B cell (primary cell): ENCODE data around the gene HTRA2. TPM values are rescaled to one million over a fixed set of nuclear protein-coding genes. Genes with fewer than 3 reads are reported as not detected.

Source experiments
- ATAC-seq: fragments of 200-7000 bp; cut with Tn5 transposase; one replicate; pipeline ENCODE4 v1.10.0; 2021; ENCODE audit warnings: low read depth, mild to moderate bottlenecking, moderate number of reproducible peaks, moderate library complexity
- CTCF ChIA-PET: fragments of 350-600 bp; sonication (Branson Sonifier 250); formaldehyde crosslinking; loops from one replicate; lab custom pipeline; 2021; ENCODE audit warnings: antibody characterized with exemption, inconsistent platforms; lab: Charles Lee
- POLR2A ChIA-PET: fragments of 350-600 bp; sonication (Branson Sonifier 250); formaldehyde crosslinking; loops from one replicate; lab custom pipeline; 2021; ENCODE audit warnings: antibody characterized with exemption; lab: Charles Lee
- DNase-seq: peaks from one replicate; pipeline ENCODE4 v3.0.0; 2013
- H2AFZ ChIP-seq: 2 replicates; pipeline ENCODE4 v1.6.1; 2012; ENCODE audit warnings: mild to moderate bottlenecking, low read depth, low read length; ENCODE audit not compliant: insufficient read depth, poor library complexity, severe bottlenecking
- H3K27ac ChIP-seq, 2 donors: 1 replicate in 1 of 2; 2 replicates in 1 of 2; pipeline ENCODE4 v1.5.1; 2012 to 2013; ENCODE audit warnings: low read length in 2 of 2, mild to moderate bottlenecking in 2 of 2, moderate library complexity in 1 of 2
- H3K27me3 ChIP-seq, 4 experiments: fragments of 200-600 bp in 1 of 4; sonication (generic) in 1 of 4; replicated peaks in 1 of 4; 1 replicate in 2 of 4; 2 replicates in 2 of 4; pipeline versions ENCODE4 v1.6.1 to v1.7.0; 2013 to 2016; ENCODE audit warnings: low read length in 3 of 4, mild to moderate bottlenecking in 2 of 4, mixed read lengths in 1 of 4, moderate library complexity in 1 of 4; ENCODE audit not compliant: insufficient read depth in 4 of 4, control insufficient read depth in 3 of 4; ENCODE audit errors: control extremely low read depth in 1 of 4
- H3K36me3 ChIP-seq, 2 experiments: replicated peaks in 1 of 2; 1 replicate in 1 of 2; 2 replicates in 1 of 2; pipeline versions ENCODE4 v1.6.1 to v1.7.1; 2013; ENCODE audit warnings: low read length in 1 of 2; ENCODE audit not compliant: insufficient read depth in 2 of 2, control insufficient read depth in 1 of 2; ENCODE audit errors: control extremely low read depth in 1 of 2, extremely low read depth in 1 of 2
- H3K4me1 ChIP-seq, 2 donors: fragments of 200-600 bp in 1 of 2; sonication (generic) in 1 of 2; 1 replicate in 1 of 2; 2 replicates in 1 of 2; pipeline versions ENCODE4 v1.5.1 to v1.6.1; 2013 to 2017; ENCODE audit warnings: low read length in 2 of 2; ENCODE audit not compliant: control insufficient read depth in 2 of 2, insufficient read depth in 2 of 2
- H3K4me2 ChIP-seq: replicated peaks from 2 replicates; pipeline ENCODE3; 2012; ENCODE audit warnings: mild to moderate bottlenecking, low read depth, low read length; ENCODE audit not compliant: poor library complexity, severe bottlenecking
- H3K4me3 ChIP-seq, 5 experiments: fragments of 200-600 bp in 1 of 5; sonication (generic) in 1 of 5; 1 replicate in 3 of 5; 2 replicates in 2 of 5; pipeline versions ENCODE4 v1.5.1 to v1.7.0; 2011 to 2016; ENCODE audit warnings: low read length in 4 of 5, mild to moderate bottlenecking in 4 of 5, low read depth in 2 of 5, control low read depth in 1 of 5, moderate library complexity in 1 of 5; ENCODE audit not compliant: insufficient read depth in 1 of 5; ENCODE audit errors: control extremely low read depth in 1 of 5, extremely low read depth in 1 of 5
- H3K79me2 ChIP-seq: fragments of 200-600 bp; sonication (generic); one replicate; pipeline ENCODE4 v1.6.0; 2016; ENCODE audit warnings: low read length; ENCODE audit not compliant: control insufficient read depth, insufficient read depth
- H3K9ac ChIP-seq: fragments of 200-600 bp; sonication (generic); 2 replicates; pipeline ENCODE4 v1.6.1; 2017; ENCODE audit warnings: mild to moderate bottlenecking, low read length, moderate library complexity
- H3K9me3 ChIP-seq, 3 donors: one replicate each; pipeline versions ENCODE4 v1.6.1 to v1.7.1; 2013; ENCODE audit warnings: low read length in 2 of 3; ENCODE audit not compliant: control insufficient read depth in 2 of 3, insufficient read depth in 1 of 3; ENCODE audit errors: control extremely low read depth in 1 of 3
- H4K20me1 ChIP-seq: 2 replicates; pipeline ENCODE4 v1.6.0; 2012; ENCODE audit warnings: mild to moderate bottlenecking, low read length; ENCODE audit not compliant: insufficient read depth, control insufficient read depth, poor library complexity, severe bottlenecking
- H3K27ac Mint-ChIP-seq: one replicate; pipeline ENCODE4 v1.8.0; 2021; ENCODE audit warnings: mixed read lengths
- H3K27me3 Mint-ChIP-seq: one replicate; pipeline ENCODE4 v1.8.0; 2021; ENCODE audit warnings: mixed read lengths
- H3K4me1 Mint-ChIP-seq: one replicate; pipeline ENCODE4 v1.8.0; 2021; ENCODE audit warnings: mixed read lengths
- H3K4me3 Mint-ChIP-seq: one replicate; pipeline ENCODE4 v1.8.0; 2021; ENCODE audit warnings: mixed read lengths
- H3K9me3 Mint-ChIP-seq: one replicate; pipeline ENCODE4 v1.8.0; 2022; ENCODE audit warnings: mixed read lengths; ENCODE audit not compliant: insufficient read depth
- CTCF ChIP-seq: fragments of 200-600 bp; IDR thresholded peaks from one replicate; pipeline ENCODE4 v1.8.0; 2022; ENCODE audit warnings: antibody characterized with exemption, mild to moderate bottlenecking
- EZH2 ChIP-seq: IDR thresholded peaks from 2 replicates; pipeline ENCODE4 v1.6.1; 2012; ENCODE audit warnings: borderline replicate concordance, low read depth, mild to moderate bottlenecking, moderate library complexity, low read length; ENCODE audit not compliant: insufficient read depth, poor library complexity, severe bottlenecking
- WGBS: methylation state at CpG from one replicate; pipeline ENCODE4 v1.1.5; 2013; ENCODE audit warnings: missing lambda C conversion rate; ENCODE audit not compliant: insufficient coverage; 5-methylcytosine and 5-hydroxymethylcytosine counted together
- intact Hi-C: fragments of 100-400 bp; cut with micrococcal nuclease; formaldehyde crosslinking; loops from one replicate; pipeline ENCODE4 v1.10.0; 2022
- polyA plus RNA-seq: library from polyadenylated mRNA; depleted of rRNA; stranded (reverse); fragments of >200 nt; gene quantifications from 2 replicates; pipeline ENCODE4 v1.2.3, GENCODE V29; 2012
- total RNA-seq, 2 donors: library from RNA; stranded (reverse); fragments of 120-200 nt in 1 of 2; gene quantifications; 1 replicate in 1 of 2; 2 replicates in 1 of 2; pipeline versions ENCODE4 v1.2.3 to v1.2.4, GENCODE V29; 2013 to 2022

The HTRA2 gene
- total and polyA plus RNA-seq, 2 donors (not counting 1 experiment from before 2014, with no cell fraction given): 52.8 to 111 TPM

GRCh38 chr2:74497777-74498499 is 31.8 kb upstream of the HTRA2 start:
- peak overlapping the region; percentile 70 for H3K9ac ChIP-seq
- Mint-ChIP-seq H3K27me3 (peaks cover 44% of the 10 kb centered on the region), H3K27ac (peak overlapping the region; percentile 64), H3K4me3 (peak overlapping the region; percentile 92), H3K9me3 (no peaks in the 10 kb centered on the region), H3K4me1 (peaks cover 38% of the 10 kb centered on the region)
- peak overlapping the region; percentile 64 for H2AFZ ChIP-seq
- peaks cover 0 to 60% (median 32%) of the 10 kb centered on the region in 4 experiments for H3K27me3 ChIP-seq
- H3K4me2 ChIP-seq: peak overlapping the region; percentile 91
- H3K4me3 ChIP-seq: peak overlapping the region in 4 of 5 experiments; percentile 30 to 69 (median 51)
- TF ChIP-seq CTCF (no peak), EZH2 (no peak)
- DNase-seq (peak; percentile 57), ATAC-seq (no peak)
- intact Hi-C loops: loop anchor here (5.0 kb wide), 1 partner anchor 34 kb away; no protein-coding TSS in a partner anchor
- H3K79me2 ChIP-seq: no peaks in the 10 kb centered on the region
- ChIA-PET CTCF (interaction anchor here (0.6 to 1.7 kb wide), 3 partner anchors 9 to 62 kb away, joined by 3 to 6 read pairs (median 4); partner anchors contain the start of gene PCGF1), POLR2A (interaction anchor here (0.5 to 1.9 kb wide), 5 partner anchors 9 to 149 kb away, joined by 3 to 7 read pairs (median 3); partner anchors contain the start of genes AUP1, HTRA2 and PCGF1)
- 9% methylated on average over 61 of the region's 61 CpGs for WGBS
- H3K27ac ChIP-seq: no peak overlapping the region
- H3K4me1 ChIP-seq: peaks cover 39 to 41% of the 10 kb centered on the region in 2 donors
- H3K36me3 ChIP-seq: peaks cover 0 to 13% of the 10 kb centered on the region in 2 experiments
- H4K20me1 ChIP-seq: no peaks in the 10 kb centered on the region
- H3K9me3 ChIP-seq: peaks cover 0 to 22% (median 0%) of the 10 kb centered on the region in 3 donors
